Measurements from ENCODE around the gene ALDH4A1. TPM values are rescaled to one million over a fixed set of nuclear protein-coding genes. Genes with fewer than 3 reads are reported as not detected.

The ALDH4A1 gene
- total RNA-seq, 2 experiments from 2014 or later, result 6.1 to 7.6 TPM

GRCh38 chr1:18879791-18880309 is 22.5 kb downstream of the ALDH4A1 start:
- TF ChIP-seq EZH2phosphoT487 (IDR thresholded peaks at IDR 0.05; ENCODE audit: borderline replicate concordance, low read depth, low read length), result no peak
- TF ChIP-seq, protein P1, sequence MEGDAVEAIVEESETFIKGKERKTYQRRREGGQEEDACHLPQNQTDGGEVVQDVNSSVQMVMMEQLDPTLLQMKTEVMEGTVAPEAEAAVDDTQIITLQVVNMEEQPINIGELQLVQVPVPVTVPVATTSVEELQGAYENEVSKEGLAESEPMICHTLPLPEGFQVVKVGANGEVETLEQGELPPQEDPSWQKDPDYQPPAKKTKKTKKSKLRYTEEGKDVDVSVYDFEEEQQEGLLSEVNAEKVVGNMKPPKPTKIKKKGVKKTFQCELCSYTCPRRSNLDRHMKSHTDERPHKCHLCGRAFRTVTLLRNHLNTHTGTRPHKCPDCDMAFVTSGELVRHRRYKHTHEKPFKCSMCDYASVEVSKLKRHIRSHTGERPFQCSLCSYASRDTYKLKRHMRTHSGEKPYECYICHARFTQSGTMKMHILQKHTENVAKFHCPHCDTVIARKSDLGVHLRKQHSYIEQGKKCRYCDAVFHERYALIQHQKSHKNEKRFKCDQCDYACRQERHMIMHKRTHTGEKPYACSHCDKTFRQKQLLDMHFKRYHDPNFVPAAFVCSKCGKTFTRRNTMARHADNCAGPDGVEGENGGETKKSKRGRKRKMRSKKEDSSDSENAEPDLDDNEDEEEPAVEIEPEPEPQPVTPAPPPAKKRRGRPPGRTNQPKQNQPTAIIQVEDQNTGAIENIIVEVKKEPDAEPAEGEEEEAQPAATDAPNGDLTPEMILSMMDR (conservative IDR thresholded peaks at IDR 0.05; ENCODE audit: low read length), result no peak
- Histone ChIP-seq H2AFZ (ENCODE audit: low read length) (no peak overlapping the region), H3K9me2 (ENCODE audit: insufficient read depth, low read length) (no peaks in the 10 kb centered on the region), H3K36me3 (ENCODE audit: insufficient read depth, low read length) (no peaks in the 10 kb centered on the region), H3K4me1 (ENCODE audit: insufficient read depth, low read length, poor library complexity, severe bottlenecking) (no peaks in the 10 kb centered on the region), H4K20me1 (ENCODE audit: insufficient read depth, low read length) (no peaks in the 10 kb centered on the region), H3K9me3 (ENCODE audit: low read length) (no peaks in the 10 kb centered on the region), H3K4me3 (ENCODE audit: low read depth, low read length, poor library complexity, severe bottlenecking) (no peak overlapping the region), H3K4me2 (ENCODE audit: low read length) (no peak overlapping the region), H3K27ac (ENCODE audit: low read depth, low read length, poor library complexity, severe bottlenecking) (no peak overlapping the region), H3K79me2 (ENCODE audit: insufficient read depth, low read depth, low read length) (no peaks in the 10 kb centered on the region)
- ChIA-PET CTCF (ENCODE audit: unreplicated experiment) (no interaction called here), POLR2A (no interaction called here)
- no TSS peak for BruUV-seq (replicated peaks)
- intact Hi-C loops (cut with micrococcal nuclease; ENCODE audit: unreplicated experiment), result loop anchor here (5.0 kb wide), 1 partner anchor 283 kb away; no protein-coding TSS in a partner anchor
- no peak for DNase-seq (ENCODE audit: low spot score)

- Histone ChIP-seq H3K9me3 (ENCODE audit: low read length) (no peaks in the 10 kb centered on the region), H3K9me2 (ENCODE audit: insufficient read depth, low read length) (no peaks in the 10 kb centered on the region), H3K4me2 (ENCODE audit: low read length) (no peak overlapping the region), H3K4me3 (ENCODE audit: low read depth, low read length, poor library complexity, severe bottlenecking) (no peak overlapping the region), H2AFZ (ENCODE audit: low read length) (no peak overlapping the region), H3K36me3 (ENCODE audit: insufficient read depth, low read length) (no peaks in the 10 kb centered on the region), H3K79me2 (ENCODE audit: insufficient read depth, low read depth, low read length) (no peaks in the 10 kb centered on the region), H3K27ac (ENCODE audit: low read depth, low read length, poor library complexity, severe bottlenecking) (no peak overlapping the region), H4K20me1 (ENCODE audit: insufficient read depth, low read length) (no peaks in the 10 kb centered on the region), H3K4me1 (ENCODE audit: insufficient read depth, low read length, poor library complexity, severe bottlenecking) (no peaks in the 10 kb centered on the region)
- CTCF ChIA-PET (ENCODE audit: unreplicated experiment), result no interaction called here
- no TSS peak for BruUV-seq (replicated peaks)
- POLR2A ChIA-PET, result no interaction called here
- intact Hi-C loops (cut with micrococcal nuclease; ENCODE audit: unreplicated experiment), result loop anchor here (5.0 kb wide), 1 partner anchor 282 kb away; no protein-coding TSS in a partner anchor
- TF ChIP-seq, protein P1 (conservative IDR thresholded peaks at IDR 0.05; ENCODE audit: low read length), result no peak
- TF ChIP-seq EZH2phosphoT487 (IDR thresholded peaks at IDR 0.05; ENCODE audit: borderline replicate concordance, low read depth, low read length), result no peak
- no peak for DNase-seq (ENCODE audit: low spot score)
These were observed 23.1 kb downstream of the ALDH4A1 start for GRCh38 chr1:18879215-18879790.

- no peaks in the 10 kb centered on the region for H3K4me1 ChIP-seq (ENCODE audit: insufficient read depth, low read length, poor library complexity, severe bottlenecking)
- no peaks in the 10 kb centered on the region for H3K9me2 ChIP-seq (ENCODE audit: insufficient read depth, low read length)
- intact Hi-C loops (cut with micrococcal nuclease; ENCODE audit: unreplicated experiment), result loop anchor here (5.0 kb wide), 1 partner anchor 281 kb away; no protein-coding TSS in a partner anchor
- H2AFZ ChIP-seq (ENCODE audit: low read length), result no peak overlapping the region
- H3K4me3 ChIP-seq (ENCODE audit: low read depth, low read length, poor library complexity, severe bottlenecking), result no peak overlapping the region
- TF ChIP-seq, protein P1 (conservative IDR thresholded peaks at IDR 0.05; ENCODE audit: low read length), result no peak
- TF ChIP-seq EZH2phosphoT487 (IDR thresholded peaks at IDR 0.05; ENCODE audit: borderline replicate concordance, low read depth, low read length), result no peak
- no peaks in the 10 kb centered on the region for H4K20me1 ChIP-seq (ENCODE audit: insufficient read depth, low read length)
- no peak for DNase-seq (ENCODE audit: low spot score)
- BruUV-seq (replicated peaks), result no TSS peak
- H3K36me3 ChIP-seq (ENCODE audit: insufficient read depth, low read length), result no peaks in the 10 kb centered on the region
- no peaks in the 10 kb centered on the region for H3K9me3 ChIP-seq (ENCODE audit: low read length)
- ChIA-PET POLR2A (no interaction called here), CTCF (ENCODE audit: unreplicated experiment) (no interaction called here)
- no peak overlapping the region for H3K27ac ChIP-seq (ENCODE audit: low read depth, low read length, poor library complexity, severe bottlenecking)
- no peaks in the 10 kb centered on the region for H3K79me2 ChIP-seq (ENCODE audit: insufficient read depth, low read depth, low read length)
- no peak overlapping the region for H3K4me2 ChIP-seq (ENCODE audit: low read length)
These were observed 23.7 kb downstream of the ALDH4A1 start for GRCh38 chr1:18878538-18879214.
